Kidney (tissue), 14 donors: ENCODE data around the gene SMAP1. TPM values are rescaled to one million over a fixed set of nuclear protein-coding genes. Genes with fewer than 3 reads are reported as not detected.

Source experiments
- DNase-seq, 5 donors: peaks; one replicate each; pipeline ENCODE4 v3.0.0-alpha.2; 2013 to 2020
- FAIRE-seq: peaks from 2 replicates; lab custom pipeline; 2012; peaks lifted over from hg19 to GRCh38; lab: Jason Lieb, UNC
- H3K27ac ChIP-seq, 2 donors: one replicate each; pipeline ENCODE4 v1.7.0; 2013; ENCODE audit warnings: low read depth in 2 of 2, low read length in 2 of 2, inconsistent platforms in 1 of 2
- H3K27me3 ChIP-seq: one replicate; pipeline ENCODE4 v1.7.1; 2013; ENCODE audit warnings: low read length, inconsistent platforms; ENCODE audit not compliant: control insufficient read depth, insufficient read depth
- H3K36me3 ChIP-seq, 3 donors: one replicate each; pipeline versions ENCODE4 v1.7.0 to v1.7.1; 2013; ENCODE audit warnings: low read length in 3 of 3, control low read depth in 1 of 3, inconsistent platforms in 1 of 3; ENCODE audit not compliant: insufficient read depth in 3 of 3, control insufficient read depth in 2 of 3
- H3K4me1 ChIP-seq, 3 donors: one replicate each; pipeline versions ENCODE4 v1.7.0 to v1.7.1; 2013; ENCODE audit warnings: low read length in 3 of 3, inconsistent platforms in 1 of 3, low read depth in 1 of 3; ENCODE audit not compliant: control insufficient read depth in 2 of 3, insufficient read depth in 2 of 3
- H3K4me3 ChIP-seq, 3 donors: one replicate each; pipeline versions ENCODE4 v1.7.0 to v1.8.1; 2013; ENCODE audit warnings: low read length in 3 of 3, control low read depth in 1 of 3, inconsistent platforms in 1 of 3
- H3K9ac ChIP-seq, 3 donors: one replicate each; pipeline versions ENCODE4 v1.7.0 to v1.7.1; 2013; ENCODE audit warnings: low read length in 3 of 3, control low read depth in 1 of 3, inconsistent platforms in 1 of 3
- H3K9me3 ChIP-seq, 3 donors: one replicate each; pipeline versions ENCODE4 v1.7.0 to v1.7.1; 2013; ENCODE audit warnings: low read length in 3 of 3, control low read depth in 1 of 3, inconsistent platforms in 1 of 3; ENCODE audit not compliant: control insufficient read depth in 2 of 3, insufficient read depth in 1 of 3
- intact Hi-C: fragments of 100-400 bp; cut with DNase I; formaldehyde crosslinking; loops from one replicate; pipeline ENCODE4 v1.11.1; 2022
- polyA plus RNA-seq: library from polyadenylated mRNA; stranded (reverse); fragments of 350-450 nt; fragmentation: Illumina TruSeq; extraction: RNeasy Lipid Tissue Mini Kit (QIAGEN cat#74804); gene quantifications from one replicate; pipeline ENCODE4 v1.2.3, GENCODE V29; 2014; ENCODE audit warnings: low read depth, low replicate concordance; ENCODE audit not compliant: insufficient read depth
- total RNA-seq: library from RNA; stranded (reverse); fragmentation: NEBNext Ultra II Directional; extraction: Animal tissue kit (Norgen Biotek cat#: 25700); gene quantifications from one replicate; pipeline ENCODE4 v1.2.1, GENCODE V29; 2021
- TF ChIP-seq, protein P1 (sequence below): IDR thresholded peaks from 3 replicates; pipeline ENCODE4 v1.5.1; 2012; ENCODE audit warnings: mild to moderate bottlenecking, moderate library complexity, borderline replicate concordance; ENCODE audit not compliant: insufficient read depth; ENCODE audit errors: extremely low read depth
- donor health status: control.
- donor health status: control.
- donor health status: control.
- donor health status: control.
- donor health status: control.
- donor health status: DM: yes; HTN: yes; CAD: no.
- donor health status: Normal renal cell carcinoma (clear cell type).

SMAP1 gene
- total and polyA plus RNA-seq, 2 donors from 2014 or later, result 17.7 to 19.4 TPM

DNA sequence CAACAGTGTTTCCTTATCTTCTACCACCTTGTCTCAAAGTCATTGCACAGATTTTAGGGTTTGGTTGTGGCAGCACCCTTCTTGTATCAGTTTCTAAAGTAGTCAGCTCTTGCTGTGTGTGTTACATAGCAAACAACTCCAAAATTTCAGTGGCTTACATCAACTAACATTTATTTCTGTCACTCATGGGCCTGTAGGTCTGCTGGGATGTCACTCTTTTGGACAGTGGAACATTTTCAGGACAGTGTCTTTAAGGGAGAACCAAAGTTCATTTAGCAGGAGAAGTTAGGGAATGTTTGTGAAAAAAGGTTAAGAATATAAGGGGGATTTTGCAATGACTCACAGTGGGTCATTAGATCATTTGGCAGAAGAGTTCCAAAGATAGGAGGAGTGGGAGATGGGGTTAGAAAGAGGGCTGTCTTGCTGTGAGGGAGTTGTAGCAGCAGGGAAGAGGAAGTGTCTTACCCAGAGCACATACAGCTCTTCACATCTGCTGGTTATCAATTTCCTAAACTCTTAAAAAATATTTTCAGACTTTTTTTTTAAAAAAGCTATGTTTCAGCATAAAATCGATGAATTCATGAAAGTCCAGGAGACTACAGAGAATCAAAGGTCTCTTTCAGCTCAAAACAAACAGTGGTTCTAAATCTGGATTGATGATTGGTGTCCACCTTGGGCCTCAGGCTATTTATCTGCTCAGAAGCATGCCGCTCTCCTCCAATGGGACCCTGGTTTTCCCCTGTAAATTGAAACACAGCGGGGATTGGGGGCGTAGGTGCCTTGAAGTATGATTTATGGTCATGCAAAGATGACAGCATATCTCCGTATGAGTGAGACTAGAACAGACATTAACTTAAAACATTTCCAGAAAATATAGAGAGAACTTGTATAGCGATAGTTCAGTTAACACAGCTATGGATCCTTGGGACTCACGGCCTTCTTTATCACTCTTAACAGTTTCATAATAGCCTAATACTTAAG, 171.9 kb downstream of the SMAP1 start:
- intact Hi-C loops, result no loop called here
- no peak for DNase-seq
- TF ChIP-seq, protein P1, sequence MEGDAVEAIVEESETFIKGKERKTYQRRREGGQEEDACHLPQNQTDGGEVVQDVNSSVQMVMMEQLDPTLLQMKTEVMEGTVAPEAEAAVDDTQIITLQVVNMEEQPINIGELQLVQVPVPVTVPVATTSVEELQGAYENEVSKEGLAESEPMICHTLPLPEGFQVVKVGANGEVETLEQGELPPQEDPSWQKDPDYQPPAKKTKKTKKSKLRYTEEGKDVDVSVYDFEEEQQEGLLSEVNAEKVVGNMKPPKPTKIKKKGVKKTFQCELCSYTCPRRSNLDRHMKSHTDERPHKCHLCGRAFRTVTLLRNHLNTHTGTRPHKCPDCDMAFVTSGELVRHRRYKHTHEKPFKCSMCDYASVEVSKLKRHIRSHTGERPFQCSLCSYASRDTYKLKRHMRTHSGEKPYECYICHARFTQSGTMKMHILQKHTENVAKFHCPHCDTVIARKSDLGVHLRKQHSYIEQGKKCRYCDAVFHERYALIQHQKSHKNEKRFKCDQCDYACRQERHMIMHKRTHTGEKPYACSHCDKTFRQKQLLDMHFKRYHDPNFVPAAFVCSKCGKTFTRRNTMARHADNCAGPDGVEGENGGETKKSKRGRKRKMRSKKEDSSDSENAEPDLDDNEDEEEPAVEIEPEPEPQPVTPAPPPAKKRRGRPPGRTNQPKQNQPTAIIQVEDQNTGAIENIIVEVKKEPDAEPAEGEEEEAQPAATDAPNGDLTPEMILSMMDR, result no peak
- no peaks in the 10 kb centered on the region for H3K36me3 ChIP-seq
- peaks cover 0 to 3% (median 0%) of the 10 kb centered on the region in 3 donors for H3K4me1 ChIP-seq
- H3K9me3 ChIP-seq, result no peaks in the 10 kb centered on the region
- FAIRE-seq, result no peak
- no peak overlapping the region for H3K27ac ChIP-seq
- H3K9ac ChIP-seq, result no peak overlapping the region
- no peaks in the 10 kb centered on the region for H3K27me3 ChIP-seq
- H3K4me3 ChIP-seq, result no peak overlapping the region

DNA sequence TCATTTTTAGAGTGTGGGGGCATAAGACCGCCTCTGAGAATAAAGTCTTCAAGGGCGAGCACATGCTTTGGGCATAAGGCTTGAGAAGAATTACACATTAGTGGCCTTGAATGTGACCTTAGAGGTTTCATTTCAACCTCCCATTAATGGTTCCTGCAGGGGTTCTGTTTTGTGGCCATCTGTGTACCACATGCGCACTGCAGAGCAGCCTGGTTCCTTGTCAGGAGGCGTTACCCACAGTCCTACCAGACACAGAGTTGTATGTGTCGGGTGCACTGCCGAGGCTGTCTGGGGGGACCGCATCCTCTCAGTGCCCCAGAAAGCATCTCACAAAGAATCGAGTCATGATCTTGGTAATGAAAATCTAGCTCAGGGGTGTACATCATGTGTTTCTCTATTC, 173.4 kb downstream of the SMAP1 start:
- TF ChIP-seq, protein P1, result no peak
- H3K9me3 ChIP-seq, result no peaks in the 10 kb centered on the region
- intact Hi-C loops, result no loop called here
- peaks cover 0 to 3% (median 0%) of the 10 kb centered on the region in 3 donors for H3K4me1 ChIP-seq
- FAIRE-seq (no peak), DNase-seq (no peak)
- H3K27me3 ChIP-seq, result no peaks in the 10 kb centered on the region
- no peaks in the 10 kb centered on the region for H3K36me3 ChIP-seq
- no peak overlapping the region for H3K4me3 ChIP-seq
- H3K9ac ChIP-seq, result no peak overlapping the region
- H3K27ac ChIP-seq, result no peak overlapping the region

DNA sequence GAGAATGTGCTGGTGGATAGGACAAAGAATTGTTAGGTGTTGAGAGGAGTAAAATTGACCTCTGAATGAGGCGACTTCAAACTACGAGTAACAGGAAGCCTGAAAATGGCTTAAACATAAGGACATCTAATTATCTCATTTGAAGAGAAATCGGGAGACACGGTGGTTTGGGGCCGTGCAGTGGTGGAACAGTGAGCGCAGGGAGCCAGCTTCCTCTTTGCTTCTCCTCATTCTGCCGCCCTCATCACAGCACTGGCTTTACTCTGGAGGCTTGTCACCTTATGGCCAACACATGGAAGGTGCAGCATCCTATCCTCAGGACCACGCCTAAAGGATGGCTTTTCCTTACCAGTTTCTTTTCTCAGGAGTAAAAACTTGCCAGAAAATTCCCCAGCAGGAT, 174.9 kb downstream of the SMAP1 start:
- H3K9me3 ChIP-seq, result no peaks in the 10 kb centered on the region
- intact Hi-C loops, result no loop called here
- H3K9ac ChIP-seq, result no peak overlapping the region
- TF ChIP-seq, protein P1, result no peak
- H3K27me3 ChIP-seq, result no peaks in the 10 kb centered on the region
- peaks cover 0 to 3% (median 0%) of the 10 kb centered on the region in 3 donors for H3K4me1 ChIP-seq
- DNase-seq (no peak), FAIRE-seq (no peak)
- no peak overlapping the region for H3K27ac ChIP-seq
- no peak overlapping the region for H3K4me3 ChIP-seq
- no peaks in the 10 kb centered on the region for H3K36me3 ChIP-seq
